ENCODE measurements around the gene SLC6A3.
"Not testable (repeated sequence)": the region's sequence is repeated elsewhere in the genome, so short reads cannot be mapped to it uniquely, and the experiment has no call there.

Gene SLC6A3

GRCh38 chr5:1441166-1441865, 3.9 kb downstream of the SLC6A3 start:
- DNase-seq (ENCODE audit: low read depth in 2 of 2): no peak

DNA sequence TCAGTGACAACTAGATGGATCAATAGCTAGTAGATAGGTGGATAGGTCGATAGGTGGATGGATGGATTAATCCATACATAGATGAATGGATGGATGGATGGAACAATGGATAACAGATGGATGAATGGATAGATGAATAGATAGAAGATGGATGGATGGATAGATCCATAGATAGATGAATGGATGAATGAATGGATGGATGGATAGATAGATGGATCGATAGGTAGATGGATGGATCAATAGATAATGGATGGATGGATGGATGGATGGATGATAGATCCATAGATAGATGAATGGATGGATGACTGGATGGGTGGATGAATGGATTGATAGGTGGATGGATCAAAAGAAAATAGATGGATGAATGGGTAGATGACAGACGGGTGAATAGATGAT, 5.1 kb downstream of the SLC6A3 start:
- no peak for DNase-seq (ENCODE audit: low read depth in 2 of 2)

DNA sequence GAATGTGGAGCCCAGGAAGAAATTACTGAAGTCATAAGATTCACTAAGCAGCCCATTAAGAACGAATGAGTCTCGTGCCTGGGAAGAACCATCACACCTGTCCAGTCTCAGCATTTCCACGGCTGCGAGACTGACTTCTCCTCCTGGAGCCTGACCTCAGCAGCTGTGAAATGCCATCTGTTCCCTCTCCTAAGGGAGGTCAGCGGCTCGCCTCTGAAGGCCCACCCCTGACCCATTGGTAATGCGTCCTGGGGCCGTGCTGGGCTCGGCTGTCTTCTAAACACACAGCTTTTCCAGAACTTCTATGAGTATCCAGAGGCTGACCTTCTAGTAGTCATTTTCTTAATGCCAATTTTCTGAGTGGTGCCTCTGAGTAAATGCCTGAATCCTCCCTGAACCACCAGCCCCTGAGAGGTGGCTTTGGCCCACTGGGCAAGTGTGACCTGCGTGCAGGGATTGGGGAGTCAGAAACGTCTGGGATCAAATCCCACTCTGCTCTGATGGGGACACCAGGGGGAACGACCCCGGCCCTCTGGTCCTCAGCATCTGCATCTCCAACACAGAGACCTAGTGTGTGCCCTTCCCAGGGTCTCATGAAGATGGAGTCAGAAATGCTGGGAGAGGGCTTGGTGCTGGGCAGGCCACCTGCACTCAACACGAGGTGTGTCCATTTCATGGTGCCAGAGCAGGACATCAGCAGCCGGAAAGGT, 5.7 kb downstream of the SLC6A3 start:
- no peak for DNase-seq (ENCODE audit: low read depth in 2 of 2)

DNA sequence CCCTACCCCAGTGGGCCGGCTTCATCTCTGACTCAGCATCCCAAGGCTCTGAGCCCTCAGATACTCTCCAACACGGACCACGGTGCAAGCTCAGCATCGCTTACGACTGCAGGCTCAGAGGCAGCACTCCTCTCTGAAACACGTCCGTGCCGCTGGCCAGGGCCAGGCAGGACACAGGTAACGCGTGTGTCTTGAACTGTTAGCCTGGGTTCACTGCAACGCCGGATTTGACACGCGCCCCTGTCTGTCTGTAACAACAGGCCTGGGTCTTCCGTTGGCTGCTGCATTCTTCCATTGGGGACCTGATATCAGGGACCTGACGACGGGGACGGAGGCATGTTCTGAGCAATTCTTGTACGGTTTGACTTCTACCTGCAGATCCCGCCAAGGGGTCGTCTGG, 6.4 kb downstream of the SLC6A3 start:
- no peak for DNase-seq (ENCODE audit: low read depth in 2 of 2)

DNA sequence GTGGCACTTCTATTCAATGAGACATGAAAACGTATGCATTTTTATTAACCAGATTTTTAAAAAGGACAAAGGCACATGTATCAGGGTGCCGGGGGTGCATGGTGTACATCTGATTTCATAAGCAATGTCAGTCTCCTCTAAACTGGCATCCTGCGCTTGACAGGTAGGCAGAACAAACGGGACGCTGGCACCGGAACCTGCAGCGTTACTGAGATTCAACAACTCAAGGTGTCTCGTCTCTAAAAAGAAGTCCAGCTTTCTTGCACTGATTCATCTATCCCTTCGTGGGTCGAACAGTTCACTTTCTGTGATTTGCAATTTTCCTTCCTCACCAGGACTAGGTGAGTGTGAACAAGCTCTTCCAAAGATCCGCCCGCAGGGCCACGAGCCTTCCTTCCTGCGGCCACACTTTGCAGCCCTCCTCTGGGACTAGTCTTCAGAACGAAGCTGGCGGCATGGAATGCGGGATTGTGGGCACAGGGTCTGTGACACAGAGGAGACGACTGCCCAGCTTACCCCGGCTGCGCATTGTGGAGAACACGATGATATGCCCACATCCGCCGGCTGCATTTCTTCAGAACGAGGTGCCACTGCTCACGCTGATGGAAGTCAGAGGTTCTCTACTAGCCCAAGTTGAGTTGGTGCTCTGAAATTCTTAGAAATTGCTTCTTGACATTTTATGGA, 7.2 kb downstream of the SLC6A3 start:
- no peak for DNase-seq (ENCODE audit: low read depth in 2 of 2)

GRCh38 chr5:1437226-1437829, 7.9 kb downstream of the SLC6A3 start:
- no peak for DNase-seq (ENCODE audit: low read depth in 2 of 2)

DNA sequence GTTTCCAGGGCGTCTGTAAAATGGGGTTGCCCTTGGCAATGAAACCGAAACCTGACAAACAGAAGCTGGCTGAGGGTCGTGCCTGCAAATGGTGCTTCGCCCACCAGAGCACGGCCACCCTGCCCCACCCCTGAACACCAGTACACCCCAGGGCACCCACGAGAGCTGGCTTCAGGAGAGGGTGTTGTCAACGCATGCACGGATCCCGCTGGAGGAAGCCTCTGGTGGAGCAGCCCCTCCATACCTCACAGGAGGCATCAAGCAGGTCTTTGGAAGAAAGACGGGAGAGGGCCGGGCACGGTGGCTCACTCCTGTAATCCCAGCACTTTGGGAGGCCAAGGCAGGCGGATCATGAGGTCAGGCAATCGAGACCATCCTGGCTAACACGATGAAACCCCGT, 8.6 kb downstream of the SLC6A3 start:
- DNase-seq (ENCODE audit: low read depth in 2 of 2): no peak

- DNase-seq (ENCODE audit: low read depth in 2 of 2): no peak
Measured at GRCh38 chr5:1436036-1436435, 9.2 kb downstream of the SLC6A3 start.

GRCh38 chr5:1435369-1435768, 9.9 kb downstream of the SLC6A3 start:
- no peak for DNase-seq (ENCODE audit: low read depth in 2 of 2)

GRCh38 chr5:1432296-1432695, 12.9 kb downstream of the SLC6A3 start:
- no peak for DNase-seq (ENCODE audit: low read depth in 2 of 2)

- no peak for DNase-seq (ENCODE audit: low read depth in 2 of 2)
Measured at GRCh38 chr5:1431896-1432295, 13.3 kb downstream of the SLC6A3 start.

DNA sequence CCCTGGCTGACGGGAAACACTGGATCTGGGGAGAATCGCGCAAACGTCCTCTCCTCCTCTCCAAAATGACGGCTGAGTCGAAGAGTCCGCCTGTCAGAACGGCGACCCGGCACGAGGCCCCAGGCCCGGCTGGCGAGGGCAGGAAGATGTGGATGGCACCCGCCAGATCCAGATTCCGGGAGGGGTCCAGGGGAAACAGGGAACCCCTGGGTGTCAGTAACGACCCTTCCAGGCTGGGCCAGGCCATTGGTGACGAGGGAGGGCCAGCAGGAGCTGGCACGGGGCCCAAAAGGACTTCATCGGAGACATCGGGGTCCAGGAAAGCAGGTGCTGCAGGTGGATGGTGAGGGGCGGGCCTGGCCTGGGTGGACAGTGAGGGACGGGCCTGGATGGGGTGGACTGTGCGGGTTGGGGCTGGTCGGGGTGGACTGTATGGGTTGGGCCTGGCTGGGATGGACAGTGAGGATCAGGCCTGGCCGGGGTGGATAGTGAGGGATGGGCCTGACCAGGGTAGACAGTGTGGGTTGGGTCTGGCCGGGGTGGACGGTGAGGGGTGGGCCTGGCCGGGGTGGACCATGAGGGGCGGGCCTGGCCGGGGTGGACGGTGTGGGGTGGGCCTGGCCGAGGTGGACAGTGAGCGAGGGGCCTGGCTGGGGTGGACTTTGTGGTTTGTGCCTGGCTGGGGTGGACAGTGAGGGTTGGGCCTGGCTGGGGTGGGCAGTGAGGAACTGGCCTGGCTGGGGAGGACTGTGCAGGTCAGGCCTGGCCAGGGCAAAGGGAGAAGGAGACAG, 14.0 kb downstream of the SLC6A3 start:
- no peak for DNase-seq (ENCODE audit: low read depth in 2 of 2)

DNA sequence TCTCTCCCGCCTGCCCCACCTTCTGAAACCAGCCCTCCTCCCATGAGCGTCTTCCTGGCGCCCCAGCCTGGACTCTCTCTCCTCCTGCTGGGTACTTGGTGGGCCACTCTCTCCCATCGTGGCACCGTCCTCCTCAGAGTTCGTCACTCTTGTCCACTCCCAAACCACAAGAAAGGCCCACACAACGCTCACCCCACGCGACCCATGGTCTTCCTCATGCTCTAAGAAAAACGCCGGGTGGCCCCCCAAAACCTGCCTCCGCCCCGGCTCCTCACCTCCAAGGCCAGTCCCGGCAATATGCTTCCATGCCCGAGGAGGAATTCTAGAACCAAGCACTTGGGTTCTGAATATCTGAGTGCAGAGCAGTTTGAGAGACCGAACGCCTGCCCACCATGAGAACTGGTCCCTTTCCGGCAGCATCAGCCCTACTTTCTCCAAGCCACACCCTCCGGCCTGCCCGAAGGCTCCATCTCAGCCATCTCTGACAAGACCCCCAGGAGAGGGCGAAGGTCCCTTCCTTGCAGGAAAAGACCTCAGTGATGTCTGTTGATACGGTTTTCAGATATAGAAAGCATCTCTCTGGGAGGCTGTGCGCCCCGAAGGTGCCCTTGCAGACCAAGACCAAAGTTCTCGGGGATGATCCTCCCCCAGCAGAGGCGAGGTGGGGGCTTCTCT, 15.0 kb downstream of the SLC6A3 start:
- DNase-seq (ENCODE audit: low read depth in 2 of 2): no peak

GRCh38 chr5:1429496-1429895, 15.7 kb downstream of the SLC6A3 start:
- DNase-seq (ENCODE audit: low read depth in 2 of 2): no peak

- DNase-seq (ENCODE audit: low read depth in 2 of 2): no peak
Measured at GRCh38 chr5:1429066-1429465, 16.2 kb downstream of the SLC6A3 start.

DNA sequence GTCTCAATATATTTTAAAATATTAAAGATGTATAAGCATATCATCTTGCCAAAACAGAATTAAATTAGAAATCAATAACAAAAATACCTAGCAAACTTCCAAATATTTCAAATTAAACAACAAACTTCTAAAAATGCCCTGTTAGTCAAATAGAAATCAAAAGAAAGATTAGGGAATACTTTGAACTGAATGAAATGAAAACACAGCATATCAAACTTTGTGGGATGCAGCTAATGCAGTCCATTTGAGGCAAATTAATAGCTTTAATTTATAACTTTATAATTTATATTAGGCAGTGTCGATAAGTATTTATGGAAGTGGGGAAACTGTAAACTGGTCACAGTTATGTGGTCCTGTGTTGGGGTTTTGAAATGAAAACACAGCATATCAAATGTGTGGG, 17.1 kb downstream of the SLC6A3 start:
- no peak for DNase-seq (ENCODE audit: low read depth in 2 of 2)

DNA sequence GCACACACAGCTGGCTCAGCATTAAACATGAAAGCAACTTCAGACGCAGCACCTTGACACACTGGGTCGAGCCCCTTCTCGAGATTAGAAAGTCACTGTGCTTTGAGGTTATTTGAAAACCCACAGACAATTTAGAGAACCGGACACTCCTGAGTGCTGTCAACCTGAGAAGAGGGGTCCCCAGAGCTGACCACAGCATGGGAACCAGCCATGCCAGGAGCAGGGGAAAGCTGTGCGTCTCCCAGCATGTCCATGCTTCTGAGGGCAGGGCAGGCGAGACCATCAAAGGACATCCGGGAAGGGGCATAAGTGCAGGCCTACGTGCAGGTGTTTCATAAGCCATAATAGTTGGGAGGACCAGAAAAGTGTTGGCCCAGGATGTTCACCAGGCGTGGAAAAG, 20.5 kb downstream of the SLC6A3 start:
- DNase-seq (ENCODE audit: low read depth in 2 of 2): no peak

- DNase-seq (ENCODE audit: low read depth in 2 of 2): no peak
Measured at GRCh38 chr5:1423901-1424603, 21.2 kb downstream of the SLC6A3 start.

- not testable (repeated sequence) for DNase-seq (ENCODE audit: low read depth in 2 of 2)
Measured at GRCh38 chr5:1422522-1422921, 22.7 kb downstream of the SLC6A3 start.

DNA sequence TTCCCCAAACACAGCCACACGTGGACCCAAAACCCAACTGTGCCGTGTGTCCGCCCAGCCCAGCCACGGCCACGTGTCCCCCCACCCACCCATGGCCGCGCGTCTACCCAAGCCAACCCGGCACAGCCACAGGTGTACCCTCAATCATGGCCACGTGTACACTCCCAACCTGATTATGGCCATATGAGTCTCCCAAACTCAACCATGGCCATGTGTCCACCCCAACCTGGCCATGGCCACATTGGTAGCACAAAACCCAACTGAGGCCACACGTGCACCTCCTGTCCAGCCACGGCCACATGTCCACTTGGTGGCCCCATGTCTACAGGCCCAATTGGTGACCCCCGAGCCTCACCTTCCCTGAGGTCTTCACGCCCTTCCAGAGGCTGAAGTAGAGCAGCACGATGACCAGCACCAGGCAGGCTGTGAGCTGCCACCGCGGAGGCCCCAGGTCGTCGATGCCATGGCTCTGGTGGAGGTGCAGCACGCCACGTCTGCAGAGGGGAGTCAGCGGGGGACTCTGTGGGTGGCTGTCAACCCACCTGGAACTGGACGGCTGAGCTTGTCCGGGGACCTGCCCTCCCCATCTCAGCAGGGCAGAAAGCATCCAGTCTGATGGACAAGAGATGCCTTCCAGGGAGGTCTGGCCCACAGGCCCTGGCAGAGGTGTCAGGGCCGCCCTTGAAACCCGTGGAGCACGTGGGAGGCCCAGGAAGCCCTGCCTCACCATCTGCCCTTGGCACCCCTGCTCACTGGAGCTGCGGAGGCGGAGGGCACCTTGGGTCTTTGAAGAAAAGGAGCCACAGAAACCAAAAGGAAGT, 23.5 kb downstream of the SLC6A3 start:
- DNase-seq (ENCODE audit: low read depth in 2 of 2): no peak

Data from fibroblast of skin of left biceps (primary cell).